H1 (cell line): ENCODE measurements around the gene SPTBN1. TPM values are rescaled to one million over a fixed set of nuclear protein-coding genes. Genes with fewer than 3 reads are reported as not detected.

Source experiments
- CTCF ChIA-PET: fragments of 300-600 bp; sonication (Branson Sonifier 250); formaldehyde crosslinking; loops from one replicate; lab custom pipeline; 2021; ENCODE audit not compliant: partially characterized antibody; lab: Charles Lee
- POLR2A ChIA-PET: fragments of 300-600 bp; sonication (Branson Sonifier 250); formaldehyde crosslinking; loops from one replicate; lab custom pipeline; 2021; ENCODE audit warnings: inconsistent platforms; ENCODE audit not compliant: partially characterized antibody; lab: Charles Lee
- DNase-seq, 2 experiments: peaks; one replicate each; pipeline versions ENCODE4 v3.0.0 to v3.0.0-alpha.2; 2010 to 2022; ENCODE audit warnings: low spot score in 2 of 2, low read depth in 1 of 2, mixed read lengths in 1 of 2
- FAIRE-seq: peaks from 2 replicates; lab custom pipeline; 2011; peaks lifted over from hg19 to GRCh38; lab: Jason Lieb, UNC
- H2AFZ ChIP-seq: 2 replicates; pipeline ENCODE4 v1.8.1; 2012; ENCODE audit warnings: low read length, inconsistent platforms
- H2AK5ac ChIP-seq: 2 replicates; pipeline ENCODE4 v1.6.1; 2013; ENCODE audit warnings: low read depth, low read length
- H2BK120ac ChIP-seq: replicated peaks from 2 replicates; pipeline ENCODE3; 2013; ENCODE audit warnings: low read depth, low read length, inconsistent platforms
- H2BK12ac ChIP-seq: 2 replicates; pipeline ENCODE4 v1.6.1; 2013; ENCODE audit warnings: low read depth, low read length
- H2BK15ac ChIP-seq: 2 replicates; pipeline ENCODE4 v1.6.1; 2013; ENCODE audit warnings: low read length
- H2BK20ac ChIP-seq: 2 replicates; pipeline ENCODE4 v1.6.1; 2013; ENCODE audit warnings: low read length
- H2BK5ac ChIP-seq: 2 replicates; pipeline ENCODE4 v1.6.1; 2013; ENCODE audit warnings: low read depth, low read length
- H3K14ac ChIP-seq: 2 replicates; pipeline ENCODE4 v1.6.1; 2013; ENCODE audit warnings: inconsistent platforms; ENCODE audit not compliant: insufficient read length
- H3K18ac ChIP-seq: 2 replicates; pipeline ENCODE4 v1.6.1; 2013; ENCODE audit warnings: low read length; ENCODE audit errors: extremely low read depth
- H3K23ac ChIP-seq: 2 replicates; pipeline ENCODE4 v1.6.1; 2013; ENCODE audit warnings: inconsistent platforms; ENCODE audit not compliant: insufficient read length
- H3K23me2 ChIP-seq: 2 replicates; pipeline ENCODE4 v1.6.1; 2013; ENCODE audit warnings: low read depth, low read length
- H3K27ac ChIP-seq: 2 replicates; pipeline ENCODE4 v1.6.1; 2011; ENCODE audit warnings: low read depth, low read length, inconsistent platforms
- H3K27me3 ChIP-seq, 4 experiments: replicated peaks in 1 of 4; 1 replicate in 1 of 4; 2 replicates in 3 of 4; pipeline versions ENCODE4 v1.6.1 to v1.8.1; 2011 to 2013; ENCODE audit warnings: low read length in 3 of 4, mild to moderate bottlenecking in 3 of 4, inconsistent platforms in 2 of 4, mixed read lengths in 2 of 4, moderate library complexity in 1 of 4; ENCODE audit not compliant: control insufficient read depth in 3 of 4, insufficient read depth in 3 of 4; ENCODE audit errors: extremely low read depth in 1 of 4
- H3K36me3 ChIP-seq, 4 experiments: 2 replicates each; pipeline versions ENCODE4 v1.6.1 to v1.8.1; 2011 to 2013; ENCODE audit warnings: mild to moderate bottlenecking in 4 of 4, low read length in 3 of 4, moderate library complexity in 2 of 4, control low read depth in 1 of 4, inconsistent platforms in 1 of 4; ENCODE audit not compliant: insufficient read depth in 4 of 4, control insufficient read depth in 2 of 4
- H3K4ac ChIP-seq: replicated peaks from 2 replicates; pipeline ENCODE3; 2013; ENCODE audit warnings: low read length, low read depth, mixed read lengths, inconsistent platforms; ENCODE audit not compliant: insufficient read length
- H3K4me1 ChIP-seq, 4 experiments: replicated peaks in 1 of 4; 1 replicate in 1 of 4; 2 replicates in 3 of 4; pipeline versions ENCODE4 v1.6.1 to v1.8.1; 2011 to 2013; ENCODE audit warnings: low read length in 3 of 4, inconsistent platforms in 2 of 4, mixed read lengths in 1 of 4; ENCODE audit not compliant: insufficient read depth in 4 of 4, control insufficient read depth in 3 of 4
- H3K4me2 ChIP-seq, 2 experiments: 2 replicates each; pipeline versions ENCODE4 v1.6.1 to v1.8.1; 2011 to 2013; ENCODE audit warnings: low read depth in 2 of 2, low read length in 2 of 2, control low read depth in 1 of 2, inconsistent platforms in 1 of 2, mild to moderate bottlenecking in 1 of 2; ENCODE audit not compliant: insufficient read depth in 1 of 2
- H3K4me3 ChIP-seq, 4 experiments: fragments of 200-600, 300-600 bp in 1 of 4; sonication (generic), shearing (Covaris generic), sonication (Bioruptor Twin) in 1 of 4; 2 replicates each; pipeline versions ENCODE4 v1.5.1 to v1.8.1; 2011 to 2016; ENCODE audit warnings: low read length in 4 of 4, low read depth in 3 of 4, control low read depth in 2 of 4, inconsistent platforms in 2 of 4, mild to moderate bottlenecking in 2 of 4, mixed read lengths in 1 of 4, moderate library complexity in 1 of 4; ENCODE audit not compliant: insufficient read depth in 2 of 4; ENCODE audit errors: extremely low read depth in 1 of 4
- H3K56ac ChIP-seq: replicated peaks from 2 replicates; pipeline ENCODE3; 2013; ENCODE audit warnings: low read depth, mild to moderate bottlenecking, mixed read lengths, low read length, inconsistent platforms; ENCODE audit not compliant: insufficient read length
- H3K79me1 ChIP-seq: 2 replicates; pipeline ENCODE4 v1.6.1; 2013; ENCODE audit warnings: low read depth, low read length, control low read depth
- H3K79me2 ChIP-seq, 2 experiments: 2 replicates each; pipeline versions ENCODE4 v1.6.1 to v1.8.1; 2012 to 2013; ENCODE audit warnings: low read length in 2 of 2, mild to moderate bottlenecking in 2 of 2, inconsistent platforms in 1 of 2; ENCODE audit not compliant: insufficient read depth in 2 of 2, control insufficient read depth in 1 of 2
- H3K9ac ChIP-seq, 4 experiments: replicated peaks in 1 of 4; 1 replicate in 1 of 4; 2 replicates in 3 of 4; pipeline versions ENCODE4 v1.6.1 to v1.8.1; 2011 to 2013; ENCODE audit warnings: low read depth in 3 of 4, low read length in 3 of 4, control low read depth in 2 of 4, mild to moderate bottlenecking in 2 of 4, moderate library complexity in 2 of 4, inconsistent platforms in 1 of 4; ENCODE audit errors: extremely low read depth in 1 of 4
- H3K9me3 ChIP-seq, 2 experiments: 2 replicates each; pipeline versions ENCODE4 v1.6.1 to v1.8.1; 2012 to 2013; ENCODE audit warnings: mild to moderate bottlenecking in 2 of 2, moderate library complexity in 2 of 2, control low read depth in 1 of 2, inconsistent platforms in 1 of 2, low read depth in 1 of 2, low read length in 1 of 2, mixed read lengths in 1 of 2; ENCODE audit not compliant: insufficient read depth in 2 of 2
- H4K20me1 ChIP-seq, 2 experiments: replicated peaks in 1 of 2; 2 replicates each; pipeline versions ENCODE3 to v1.8.1; 2011 to 2013; ENCODE audit warnings: inconsistent platforms in 2 of 2, low read length in 2 of 2, mild to moderate bottlenecking in 1 of 2; ENCODE audit not compliant: insufficient read depth in 2 of 2, control insufficient read depth in 1 of 2
- H4K5ac ChIP-seq: 2 replicates; pipeline ENCODE4 v1.6.1; 2013; ENCODE audit warnings: low read length, low read depth, mixed read lengths, inconsistent platforms; ENCODE audit not compliant: insufficient read length
- H4K8ac ChIP-seq: 2 replicates; pipeline ENCODE4 v1.8.0; 2013; ENCODE audit warnings: mild to moderate bottlenecking, moderate library complexity, low read length, inconsistent platforms; ENCODE audit not compliant: insufficient read depth; ENCODE audit errors: extremely low read depth
- H4K91ac ChIP-seq: replicated peaks from 2 replicates; pipeline ENCODE3; 2013; ENCODE audit warnings: low read length, mixed read lengths, inconsistent platforms; ENCODE audit not compliant: insufficient read length
- CHD2 ChIP-seq: IDR thresholded peaks from 2 replicates; pipeline ENCODE4 v1.6.1; 2012; ENCODE audit warnings: low read length, improper control_type of control experiment
- KDM1A ChIP-seq: fragments of 200-600, 300-600 bp; sonication (generic); IDR thresholded peaks from 2 replicates; pipeline ENCODE4 v1.7.1; 2016; ENCODE audit warnings: mild to moderate bottlenecking, low read length, borderline replicate concordance
- SUZ12 ChIP-seq: fragments of 200-600 bp; sonication (generic); IDR thresholded peaks from 2 replicates; pipeline ENCODE4 v1.6.1; 2012; ENCODE audit warnings: mild to moderate bottlenecking, inconsistent platforms, low read length, moderate library complexity, mixed read lengths
- TAF7 ChIP-seq: optimal IDR thresholded peaks from 2 replicates; pipeline ENCODE3; 2011; ENCODE audit warnings: low read depth, mild to moderate bottlenecking, inconsistent platforms, low read length, moderate library complexity, borderline replicate concordance
- WGBS, 2 experiments: shearing (Covaris generic) in 1 of 2; methylation state at CpG; one replicate each; pipeline versions ENCODE4 v1.1.6 to v1.1.7; 2013 to 2015; ENCODE audit warnings: low lambda C conversion rate in 2 of 2, mixed read lengths in 2 of 2, inconsistent platforms in 1 of 2, low coverage in 1 of 2, missing lambda C conversion rate in 1 of 2; ENCODE audit not compliant: insufficient replicate concordance in 2 of 2, insufficient coverage in 1 of 2, insufficient read length in 1 of 2; ENCODE audit errors: extremely low coverage in 1 of 2, missing lambda C conversion rate in 1 of 2; 5-methylcytosine and 5-hydroxymethylcytosine counted together
- polyA plus RNA-seq, 7 experiments: library from polyadenylated mRNA; depleted of rRNA in 3 of 7; stranded (reverse) in 5 of 7; unstranded in 2 of 7; fragments of >200 nt in 5 of 7; fragments of 200-250 nt in 2 of 7; gene quantifications; 1 replicate in 5 of 7; 2 replicates in 1 of 7; 4 replicates in 1 of 7; pipeline versions ENCODE4 v1.2.1 to v1.2.3, GENCODE V29; 2011 to 2013; ENCODE audit warnings: missing spikeins in 2 of 7, mixed read lengths in 2 of 7
- total RNA-seq: library from RNA; stranded (reverse); fragmentation: NEBNext Ultra II Directional; extraction: Animal tissue kit (Norgen Biotek cat#: 25700); gene quantifications from 2 replicates; pipeline ENCODE4 v1.2.1, GENCODE V29; 2021
- TF ChIP-seq, protein P1 (sequence below): IDR thresholded peaks from 2 replicates; pipeline ENCODE4 v1.6.1; 2012; ENCODE audit warnings: inconsistent platforms

The SPTBN1 gene
- total and polyA plus RNA-seq, 2 of the 8 experiments (the other 6 are each of a cell fraction or from before 2014, with no cell fraction given) = 31.8 to 180 TPM

DNA sequence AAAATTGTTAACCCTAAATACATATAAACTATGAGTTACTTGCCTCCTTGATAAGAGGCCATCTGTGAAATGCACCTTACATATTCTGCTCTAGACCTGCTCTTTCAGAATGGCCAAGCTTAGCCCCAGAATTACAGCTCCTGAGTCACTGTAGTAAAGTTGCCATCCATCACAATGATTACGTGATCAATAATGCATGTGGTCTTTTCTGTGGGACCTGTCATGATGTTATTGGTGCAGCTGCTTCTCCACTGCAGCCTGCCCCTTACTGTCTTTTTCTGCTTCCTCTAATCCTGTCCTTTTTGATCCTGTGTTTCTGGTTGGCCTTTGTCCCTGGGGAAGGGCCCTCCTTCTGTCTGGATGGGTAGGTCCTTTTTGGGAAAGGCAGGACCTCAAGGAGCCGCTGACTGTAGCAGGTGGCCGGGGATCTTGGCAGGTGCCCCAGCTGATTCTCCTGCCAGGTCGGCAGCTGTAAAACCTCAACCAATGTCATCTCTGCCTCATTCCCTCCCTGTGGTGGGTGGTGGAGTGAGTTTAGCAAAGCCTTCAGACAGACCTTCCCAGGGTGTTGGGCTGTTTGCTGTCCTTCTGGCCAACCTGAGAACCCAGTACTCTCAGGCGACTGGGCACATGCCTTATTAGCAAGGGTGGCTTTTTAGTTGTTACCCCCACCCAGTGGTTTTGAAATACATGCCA lies 141.2 kb downstream of the SPTBN1 start:
- no peaks in the 10 kb centered on the region for H3K27me3 ChIP-seq
- H3K9ac ChIP-seq = no peak overlapping the region
- no peak overlapping the region for H3K56ac ChIP-seq
- no peak overlapping the region for H3K18ac ChIP-seq
- no peak overlapping the region for H3K23ac ChIP-seq
- DNase-seq = no peak
- no peak overlapping the region for H2BK120ac ChIP-seq
- H2AFZ ChIP-seq = no peak overlapping the region
- peaks cover 13 to 16% of the 10 kb centered on the region in 2 experiments for H4K20me1 ChIP-seq
- no peaks in the 10 kb centered on the region for H3K9me3 ChIP-seq
- WGBS, 2 experiments = 89% methylated on average over 5 of the region's 5 CpGs; no CpG with 5 or more reads in 1 of the 2 experiments
- no peak overlapping the region for H2BK20ac ChIP-seq
- peaks cover 0 to 7% (median 1%) of the 10 kb centered on the region in 4 experiments; a peak in 1 of 7 replicates for H3K4me1 ChIP-seq
- FAIRE-seq = no peak
- H2BK5ac ChIP-seq = no peak overlapping the region
- H3K14ac ChIP-seq = no peak overlapping the region
- TF ChIP-seq, protein P1, sequence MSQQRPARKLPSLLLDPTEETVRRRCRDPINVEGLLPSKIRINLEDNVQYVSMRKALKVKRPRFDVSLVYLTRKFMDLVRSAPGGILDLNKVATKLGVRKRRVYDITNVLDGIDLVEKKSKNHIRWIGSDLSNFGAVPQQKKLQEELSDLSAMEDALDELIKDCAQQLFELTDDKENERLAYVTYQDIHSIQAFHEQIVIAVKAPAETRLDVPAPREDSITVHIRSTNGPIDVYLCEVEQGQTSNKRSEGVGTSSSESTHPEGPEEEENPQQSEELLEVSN = no peak
- TF ChIP-seq SUZ12 (no peak), TAF7 (no peak), KDM1A (no peak), CHD2 (no peak)
- TF ChIP-seq, all 59 proteins: peak for 0
- no peak overlapping the region for H4K91ac ChIP-seq
- no peak overlapping the region for H4K5ac ChIP-seq
- no peak overlapping the region for H3K27ac ChIP-seq
- CTCF ChIA-PET = no interaction called here
- POLR2A ChIA-PET = interaction anchor here (0.6 to 1.8 kb wide), 2 partner anchors 37 to 38 kb away, joined by 3 to 5 read pairs; no protein-coding TSS in a partner anchor
- no peak overlapping the region for H2BK12ac ChIP-seq
- no peak overlapping the region for H2AK5ac ChIP-seq
- H3K36me3 ChIP-seq = peaks cover 0 to 13% (median 8%) of the 10 kb centered on the region in 4 experiments; a peak in 6 of 8 replicates
- H3K79me1 ChIP-seq = peaks cover 27% of the 10 kb centered on the region
- H4K8ac ChIP-seq = no peak overlapping the region
- peaks cover 0 to 97% of the 10 kb centered on the region in 2 experiments; a peak in 3 of 4 replicates for H3K79me2 ChIP-seq
- H2BK15ac ChIP-seq = no peak overlapping the region
- no peak overlapping the region for H3K4me3 ChIP-seq
- no peak overlapping the region for H3K4me2 ChIP-seq
- H3K4ac ChIP-seq = no peak overlapping the region
- H3K23me2 ChIP-seq = no peaks in the 10 kb centered on the region
